Colonic mucosa (tissue), 4 donors: Measurements from ENCODE around the gene GRK4. TPM values are rescaled to one million over a fixed set of nuclear protein-coding genes. Genes with fewer than 3 reads are reported as not detected.
"Not testable (repeated sequence)": the region's sequence is repeated elsewhere in the genome, so short reads cannot be mapped to it uniquely, and the experiment has no call there.

Experiments used
- DNase-seq: peaks from one replicate; pipeline ENCODE4 v3.0.0-alpha.2; 2020
- H3K27ac ChIP-seq: fragments of 200-600 bp; one replicate; pipeline ENCODE4 v1.8.0; 2021
- H3K27me3 ChIP-seq: fragments of 200-600 bp; one replicate; pipeline ENCODE4 v1.8.0; 2021
- H3K36me3 ChIP-seq: fragments of 200-600 bp; one replicate; pipeline ENCODE4 v1.8.0; 2021
- H3K4me1 ChIP-seq: fragments of 200-600 bp; one replicate; pipeline ENCODE4 v1.8.0; 2021; ENCODE audit warnings: mild to moderate bottlenecking
- H3K4me3 ChIP-seq: fragments of 200-600 bp; one replicate; pipeline ENCODE4 v1.8.0; 2021
- H3K9ac ChIP-seq, 2 donors: one replicate each; pipeline ENCODE4 v1.7.0; 2013; ENCODE audit warnings: control low read depth in 2 of 2, low read depth in 2 of 2, low read length in 2 of 2
- H3K9me3 ChIP-seq: fragments of 200-600 bp; one replicate; pipeline ENCODE4 v1.8.0; 2021
- CTCF ChIP-seq: fragments of 200-600 bp; IDR thresholded peaks from one replicate; pipeline ENCODE4 v1.8.0; 2022; ENCODE audit warnings: antibody characterized with exemption, mild to moderate bottlenecking
- intact Hi-C: fragments of 100-400 bp; cut with DNase I; formaldehyde crosslinking; loops from one replicate; pipeline ENCODE4 v1.14.1; 2022
- total RNA-seq, 2 donors: library from RNA; stranded (reverse); fragmentation: NEBNext Ultra II Directional in 1 of 2; extraction: Animal tissue kit (Norgen Biotek cat#: 25700) in 1 of 2; gene quantifications; one replicate each; pipeline ENCODE4 v1.2.1, GENCODE V29; 2021
- donor health status: healthy.
- donor health status: DM: no; HTN: no; CAD: no.
- donor health status: DM: no; HTN: no; CAD: no.

The GRK4 gene
- total RNA-seq, 2 donors from 2014 or later, result 0.77 to 1.7 TPM

GRCh38 chr4:3046623-3047022 is 83.3 kb downstream of the GRK4 start:
- Histone ChIP-seq H3K27me3 (no peaks in the 10 kb centered on the region), H3K36me3 (no peaks in the 10 kb centered on the region), H3K4me3 (no peak overlapping the region), H3K9me3 (no peaks in the 10 kb centered on the region), H3K27ac (no peak overlapping the region), H3K9ac (no peak overlapping the region), H3K4me1 (no peaks in the 10 kb centered on the region)
- intact Hi-C loops, result no loop called here
- no peak for TF ChIP-seq CTCF
- no peak for DNase-seq

- peak; percentile 68 for TF ChIP-seq CTCF
- Histone ChIP-seq H3K27me3 (no peaks in the 10 kb centered on the region), H3K36me3 (no peaks in the 10 kb centered on the region), H3K4me1 (no peaks in the 10 kb centered on the region), H3K9ac (peak overlapping the region; percentile 26 to 43), H3K4me3 (peak overlapping the region; percentile 34), H3K27ac (no peak overlapping the region), H3K9me3 (no peaks in the 10 kb centered on the region)
- intact Hi-C loops, result no loop called here
- DNase-seq, result peak; percentile 81
Observed at GRCh38 chr4:3047464-3048286, 84.3 kb downstream of the GRK4 start.

- H3K9ac ChIP-seq, H3K9me3 ChIP-seq, H3K27me3 ChIP-seq, intact Hi-C loops, H3K4me1 ChIP-seq, DNase-seq, H3K27ac ChIP-seq, H3K4me3 ChIP-seq, H3K36me3 ChIP-seq: not testable (repeated sequence)
Observed at GRCh38 chr4:3051141-3051897, 87.9 kb downstream of the GRK4 start.

GRCh38 chr4:3054169-3054759 is 90.9 kb downstream of the GRK4 start:
- Histone ChIP-seq H3K36me3 (no peaks in the 10 kb centered on the region), H3K4me3 (no peak overlapping the region), H3K9me3 (no peaks in the 10 kb centered on the region), H3K27me3 (no peaks in the 10 kb centered on the region), H3K27ac (no peak overlapping the region), H3K4me1 (no peaks in the 10 kb centered on the region), H3K9ac (no peak overlapping the region)
- intact Hi-C loops, result no loop called here
- TF ChIP-seq CTCF, result no peak
- DNase-seq, result no peak

GRCh38 chr4:3059943-3060342 is 96.6 kb downstream of the GRK4 start:
- no peak overlapping the region for H3K9ac ChIP-seq
- no peak overlapping the region for H3K27ac ChIP-seq
- DNase-seq, result no peak
- no peak overlapping the region for H3K4me3 ChIP-seq
- intact Hi-C loops, result no loop called here
- no peaks in the 10 kb centered on the region for H3K36me3 ChIP-seq
- no peak for TF ChIP-seq CTCF
- no peaks in the 10 kb centered on the region for H3K9me3 ChIP-seq
- H3K4me1 ChIP-seq, result no peaks in the 10 kb centered on the region
- no peaks in the 10 kb centered on the region for H3K27me3 ChIP-seq
